ENCODE data around the gene ZBED6.

DNA sequence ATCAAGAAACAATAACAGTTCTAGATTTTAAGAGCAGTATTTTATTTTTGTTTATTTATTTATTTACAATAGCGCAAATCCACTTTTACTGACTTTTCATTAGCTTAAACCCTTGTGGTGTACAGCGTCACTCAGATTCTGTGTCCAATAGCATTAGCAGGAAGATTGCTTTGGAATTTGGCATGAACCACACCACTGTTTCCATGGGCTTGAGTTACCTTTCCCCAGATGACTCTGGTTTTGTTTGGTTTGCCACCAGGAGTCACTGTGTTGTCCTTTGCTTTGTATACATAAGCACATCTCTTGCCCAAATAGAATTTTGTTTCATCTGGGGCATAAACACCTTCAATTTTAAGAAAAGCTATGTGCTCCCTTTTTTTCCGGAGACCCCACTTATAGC is 40.1 kb downstream of the ZBED6 start:
- TF ChIP-seq, protein P1, sequence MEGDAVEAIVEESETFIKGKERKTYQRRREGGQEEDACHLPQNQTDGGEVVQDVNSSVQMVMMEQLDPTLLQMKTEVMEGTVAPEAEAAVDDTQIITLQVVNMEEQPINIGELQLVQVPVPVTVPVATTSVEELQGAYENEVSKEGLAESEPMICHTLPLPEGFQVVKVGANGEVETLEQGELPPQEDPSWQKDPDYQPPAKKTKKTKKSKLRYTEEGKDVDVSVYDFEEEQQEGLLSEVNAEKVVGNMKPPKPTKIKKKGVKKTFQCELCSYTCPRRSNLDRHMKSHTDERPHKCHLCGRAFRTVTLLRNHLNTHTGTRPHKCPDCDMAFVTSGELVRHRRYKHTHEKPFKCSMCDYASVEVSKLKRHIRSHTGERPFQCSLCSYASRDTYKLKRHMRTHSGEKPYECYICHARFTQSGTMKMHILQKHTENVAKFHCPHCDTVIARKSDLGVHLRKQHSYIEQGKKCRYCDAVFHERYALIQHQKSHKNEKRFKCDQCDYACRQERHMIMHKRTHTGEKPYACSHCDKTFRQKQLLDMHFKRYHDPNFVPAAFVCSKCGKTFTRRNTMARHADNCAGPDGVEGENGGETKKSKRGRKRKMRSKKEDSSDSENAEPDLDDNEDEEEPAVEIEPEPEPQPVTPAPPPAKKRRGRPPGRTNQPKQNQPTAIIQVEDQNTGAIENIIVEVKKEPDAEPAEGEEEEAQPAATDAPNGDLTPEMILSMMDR (IDR thresholded peaks at IDR 0.05), result no peak
- TF ChIP-seq EZH2 (IDR thresholded peaks at IDR 0.05), result no peak
- TF ChIP-seq EZH2phosphoT487 (IDR thresholded peaks at IDR 0.05), result no peak
